ENCODE measurements around the gene TSHZ1.

DNA sequence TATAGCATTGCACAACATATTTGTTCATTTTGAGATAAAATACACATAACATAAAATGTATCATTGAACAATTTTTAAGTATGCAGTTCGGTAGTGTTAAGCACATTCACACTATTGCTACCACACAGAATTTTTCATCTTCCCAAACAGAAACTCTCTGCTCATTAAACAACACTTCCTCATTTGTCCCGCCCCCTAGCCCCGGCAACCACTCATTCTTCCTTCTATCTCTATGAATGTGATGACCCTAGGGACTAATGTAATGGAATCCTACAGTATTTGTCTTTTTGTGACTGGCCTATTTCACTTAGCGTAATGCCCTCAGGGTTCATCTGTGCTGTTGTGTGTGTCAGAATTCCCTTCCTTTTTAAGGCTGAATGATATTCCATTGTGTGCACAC lies 95.4 kb downstream of the TSHZ1 start:
- TF ChIP-seq, protein P1, sequence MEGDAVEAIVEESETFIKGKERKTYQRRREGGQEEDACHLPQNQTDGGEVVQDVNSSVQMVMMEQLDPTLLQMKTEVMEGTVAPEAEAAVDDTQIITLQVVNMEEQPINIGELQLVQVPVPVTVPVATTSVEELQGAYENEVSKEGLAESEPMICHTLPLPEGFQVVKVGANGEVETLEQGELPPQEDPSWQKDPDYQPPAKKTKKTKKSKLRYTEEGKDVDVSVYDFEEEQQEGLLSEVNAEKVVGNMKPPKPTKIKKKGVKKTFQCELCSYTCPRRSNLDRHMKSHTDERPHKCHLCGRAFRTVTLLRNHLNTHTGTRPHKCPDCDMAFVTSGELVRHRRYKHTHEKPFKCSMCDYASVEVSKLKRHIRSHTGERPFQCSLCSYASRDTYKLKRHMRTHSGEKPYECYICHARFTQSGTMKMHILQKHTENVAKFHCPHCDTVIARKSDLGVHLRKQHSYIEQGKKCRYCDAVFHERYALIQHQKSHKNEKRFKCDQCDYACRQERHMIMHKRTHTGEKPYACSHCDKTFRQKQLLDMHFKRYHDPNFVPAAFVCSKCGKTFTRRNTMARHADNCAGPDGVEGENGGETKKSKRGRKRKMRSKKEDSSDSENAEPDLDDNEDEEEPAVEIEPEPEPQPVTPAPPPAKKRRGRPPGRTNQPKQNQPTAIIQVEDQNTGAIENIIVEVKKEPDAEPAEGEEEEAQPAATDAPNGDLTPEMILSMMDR (IDR thresholded peaks at IDR 0.05) = no peak
- TF ChIP-seq RAD21 (conservative IDR thresholded peaks at IDR 0.05 in 1 of 2, IDR thresholded peaks at IDR 0.05 in 1 of 2) (no peak), ESRRA (IDR thresholded peaks at IDR 0.05; ENCODE audit: borderline replicate concordance, low read length) (no peak), CHD2 (IDR thresholded peaks at IDR 0.05; ENCODE audit: low read length, partially characterized antibody) (no peak), RCOR1 (IDR thresholded peaks at IDR 0.05; ENCODE audit: low read depth, low read length) (no peak), KDM1A (IDR thresholded peaks at IDR 0.05; ENCODE audit: low read depth) (no peak), POLR2A (IDR thresholded peaks at IDR 0.05; ENCODE audit: low read length) (no peak), SMC3 (IDR thresholded peaks at IDR 0.05) (no peak)
- TF ChIP-seq, protein P2, sequence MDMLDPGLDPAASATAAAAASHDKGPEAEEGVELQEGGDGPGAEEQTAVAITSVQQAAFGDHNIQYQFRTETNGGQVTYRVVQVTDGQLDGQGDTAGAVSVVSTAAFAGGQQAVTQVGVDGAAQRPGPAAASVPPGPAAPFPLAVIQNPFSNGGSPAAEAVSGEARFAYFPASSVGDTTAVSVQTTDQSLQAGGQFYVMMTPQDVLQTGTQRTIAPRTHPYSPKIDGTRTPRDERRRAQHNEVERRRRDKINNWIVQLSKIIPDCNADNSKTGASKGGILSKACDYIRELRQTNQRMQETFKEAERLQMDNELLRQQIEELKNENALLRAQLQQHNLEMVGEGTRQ (IDR thresholded peaks at IDR 0.05) = no peak
- TF ChIP-seq, protein P3, sequence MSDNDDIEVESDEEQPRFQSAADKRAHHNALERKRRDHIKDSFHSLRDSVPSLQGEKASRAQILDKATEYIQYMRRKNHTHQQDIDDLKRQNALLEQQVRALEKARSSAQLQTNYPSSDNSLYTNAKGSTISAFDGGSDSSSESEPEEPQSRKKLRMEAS (IDR thresholded peaks at IDR 0.05) = no peak
- TF ChIP-seq, protein P4, sequence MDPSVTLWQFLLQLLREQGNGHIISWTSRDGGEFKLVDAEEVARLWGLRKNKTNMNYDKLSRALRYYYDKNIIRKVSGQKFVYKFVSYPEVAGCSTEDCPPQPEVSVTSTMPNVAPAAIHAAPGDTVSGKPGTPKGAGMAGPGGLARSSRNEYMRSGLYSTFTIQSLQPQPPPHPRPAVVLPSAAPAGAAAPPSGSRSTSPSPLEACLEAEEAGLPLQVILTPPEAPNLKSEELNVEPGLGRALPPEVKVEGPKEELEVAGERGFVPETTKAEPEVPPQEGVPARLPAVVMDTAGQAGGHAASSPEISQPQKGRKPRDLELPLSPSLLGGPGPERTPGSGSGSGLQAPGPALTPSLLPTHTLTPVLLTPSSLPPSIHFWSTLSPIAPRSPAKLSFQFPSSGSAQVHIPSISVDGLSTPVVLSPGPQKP (IDR thresholded peaks at IDR 0.05; ENCODE audit: low read depth, low read length) = no peak
